Dermis blood vessel endothelial cell (primary cell): ENCODE data around the gene SCP2. TPM values are rescaled to one million over a fixed set of nuclear protein-coding genes. Genes with fewer than 3 reads are reported as not detected.

Source experiments
- DNase-seq: peaks from one replicate; pipeline ENCODE4 v3.0.0; 2010
- total RNA-seq: library from RNA; depleted of rRNA; stranded (reverse); fragments of >200 nt; gene quantifications from 2 replicates; pipeline ENCODE4 v1.2.3, GENCODE V29; 2014

The SCP2 gene, protein sequence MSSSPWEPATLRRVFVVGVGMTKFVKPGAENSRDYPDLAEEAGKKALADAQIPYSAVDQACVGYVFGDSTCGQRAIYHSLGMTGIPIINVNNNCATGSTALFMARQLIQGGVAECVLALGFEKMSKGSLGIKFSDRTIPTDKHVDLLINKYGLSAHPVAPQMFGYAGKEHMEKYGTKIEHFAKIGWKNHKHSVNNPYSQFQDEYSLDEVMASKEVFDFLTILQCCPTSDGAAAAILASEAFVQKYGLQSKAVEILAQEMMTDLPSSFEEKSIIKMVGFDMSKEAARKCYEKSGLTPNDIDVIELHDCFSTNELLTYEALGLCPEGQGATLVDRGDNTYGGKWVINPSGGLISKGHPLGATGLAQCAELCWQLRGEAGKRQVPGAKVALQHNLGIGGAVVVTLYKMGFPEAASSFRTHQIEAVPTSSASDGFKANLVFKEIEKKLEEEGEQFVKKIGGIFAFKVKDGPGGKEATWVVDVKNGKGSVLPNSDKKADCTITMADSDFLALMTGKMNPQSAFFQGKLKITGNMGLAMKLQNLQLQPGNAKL
- 159 and 185 TPM in 2 replicates for total RNA-seq

DNA sequence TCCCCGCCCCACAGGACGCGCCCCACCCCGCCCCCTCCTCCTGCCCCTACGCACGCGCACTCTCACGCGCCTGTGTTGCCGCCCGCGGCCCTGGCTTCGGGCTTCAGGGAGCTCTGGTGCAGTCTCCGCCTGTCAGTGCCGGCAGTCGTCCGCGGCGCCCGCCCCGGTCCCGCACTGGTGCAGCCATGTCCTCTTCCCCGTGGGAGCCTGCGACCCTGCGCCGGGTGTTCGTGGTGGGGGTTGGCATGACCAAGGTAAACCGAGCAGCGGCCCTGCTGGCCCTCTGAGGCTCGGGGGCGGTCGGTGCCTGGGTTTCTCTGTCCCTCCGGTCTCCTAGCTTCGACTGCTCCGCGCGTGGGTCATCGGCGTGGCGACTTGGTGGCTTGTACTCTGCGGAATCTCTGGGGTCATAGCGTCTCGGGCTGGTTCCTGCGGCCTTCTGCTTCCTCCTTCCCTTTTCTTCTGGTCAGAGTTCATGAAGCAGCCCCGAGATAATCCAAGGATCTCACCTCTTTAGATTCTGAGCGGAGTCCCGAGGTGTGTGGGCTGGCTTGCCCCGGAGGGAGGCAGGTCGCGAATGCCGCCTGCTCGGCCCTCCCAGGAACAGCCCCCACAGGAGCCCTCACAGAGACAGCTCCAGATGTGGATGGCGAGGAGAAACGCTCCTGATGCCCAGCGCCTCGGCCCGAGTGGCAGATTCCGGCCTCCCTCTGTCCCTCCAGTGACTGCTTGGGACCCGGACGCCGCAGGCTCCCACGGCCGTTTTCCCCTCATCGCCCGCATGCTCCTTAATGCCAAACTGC, at the start of gene SCP2:
Gene SCP2 (plus strand): TSS at position 65 of the 803 bp plus-strand sequence. CDS start 121 bp downstream, at position 186.
- DNase-seq, result peak; percentile 74

DNA sequence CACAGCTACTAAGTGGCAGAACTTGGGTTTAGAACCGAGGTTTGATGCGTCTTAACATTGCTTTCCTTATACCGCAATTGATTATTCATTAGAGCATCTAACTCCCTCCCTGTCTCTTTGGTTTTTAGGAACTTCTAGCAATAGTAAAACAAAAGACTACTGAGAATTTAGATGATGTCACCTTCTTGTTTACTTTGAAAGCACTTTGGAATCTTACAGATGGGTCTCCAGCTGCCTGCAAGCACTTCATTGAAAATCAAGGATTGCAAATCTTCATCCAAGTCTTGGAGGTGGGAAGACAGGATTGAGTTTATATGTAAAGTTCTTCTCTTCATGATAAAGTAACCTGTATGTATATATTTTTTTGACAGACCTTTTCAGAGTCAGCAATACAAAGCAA, 49.5 kb upstream of the SCP2 start:
- no peak for DNase-seq

DNA sequence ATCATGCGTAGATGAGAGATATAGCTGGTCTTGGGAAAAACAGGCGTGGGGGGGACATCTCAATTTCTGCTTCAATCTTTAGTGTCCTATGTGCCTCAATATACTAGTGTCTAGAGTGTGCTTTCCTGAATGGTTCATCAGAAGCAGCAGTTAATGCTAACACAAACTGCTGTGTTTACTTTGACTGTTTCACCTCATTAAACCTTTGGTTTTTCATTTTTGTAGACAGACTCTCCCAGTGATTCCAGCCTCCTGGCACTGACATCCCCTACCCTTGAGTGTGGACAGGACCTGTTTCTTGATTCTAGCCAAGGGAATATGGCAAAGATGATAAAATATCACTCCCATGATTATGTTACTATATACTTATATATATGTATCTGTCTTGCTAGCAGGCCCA, 46.9 kb upstream of the SCP2 start:
- DNase-seq, result no peak

DNA sequence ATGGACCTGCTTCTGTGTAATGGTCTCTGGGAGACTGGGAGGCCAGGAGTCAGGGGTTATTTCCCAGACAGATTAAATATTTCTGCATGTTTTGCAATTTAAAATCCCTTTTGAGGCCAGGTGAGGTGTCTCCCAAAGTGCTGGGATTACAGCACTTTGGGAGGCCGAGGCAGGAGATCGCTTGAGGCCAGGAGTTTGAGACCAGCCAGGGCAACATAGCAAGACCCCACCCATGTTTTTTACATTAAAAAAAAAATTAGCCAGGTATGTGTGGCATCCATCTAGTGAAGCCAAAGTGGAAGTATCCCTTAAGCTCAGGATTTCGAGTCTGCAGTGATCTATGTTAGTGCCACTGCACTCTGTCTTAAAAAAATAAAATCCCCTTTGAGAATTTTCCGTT, 39.6 kb upstream of the SCP2 start:
- DNase-seq, result no peak

DNA sequence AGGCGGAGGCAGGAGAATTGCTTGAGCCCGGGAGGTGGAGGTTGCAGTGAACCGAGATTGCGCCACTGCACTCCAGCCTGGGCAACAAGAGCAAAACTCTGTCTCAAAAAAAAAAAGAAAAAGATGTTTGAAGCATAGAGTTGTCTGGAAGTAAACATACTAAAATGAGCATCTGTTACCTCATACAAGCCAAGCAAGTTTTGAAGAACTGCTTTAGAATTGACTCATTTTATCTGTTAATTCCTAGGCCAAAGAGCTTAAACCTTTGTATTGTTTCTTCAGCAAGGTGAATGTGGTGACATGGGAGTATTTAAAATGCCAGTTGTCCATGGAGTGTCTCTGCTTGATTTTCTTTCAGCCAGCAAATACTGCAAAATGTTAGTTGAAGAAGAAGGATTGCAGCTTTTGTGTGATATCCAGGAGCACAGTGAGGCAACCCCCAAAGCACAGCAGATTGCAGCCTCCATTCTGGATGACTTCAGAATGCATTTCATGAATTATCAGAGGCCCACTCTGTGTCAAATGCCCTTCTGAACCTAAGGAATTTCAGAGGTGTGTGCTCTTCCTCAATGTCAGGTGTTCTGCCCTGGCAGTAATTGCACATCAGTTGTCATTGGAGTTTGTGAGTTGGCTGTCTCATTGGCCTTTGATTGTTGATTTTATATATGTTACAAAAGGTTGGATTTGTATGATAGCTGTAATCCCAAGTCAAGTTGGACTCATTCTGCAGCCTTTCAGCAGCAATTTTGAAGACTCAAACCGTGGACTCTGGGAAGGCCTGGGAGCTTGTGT, 34.5 kb upstream of the SCP2 start:
- no peak for DNase-seq

DNA sequence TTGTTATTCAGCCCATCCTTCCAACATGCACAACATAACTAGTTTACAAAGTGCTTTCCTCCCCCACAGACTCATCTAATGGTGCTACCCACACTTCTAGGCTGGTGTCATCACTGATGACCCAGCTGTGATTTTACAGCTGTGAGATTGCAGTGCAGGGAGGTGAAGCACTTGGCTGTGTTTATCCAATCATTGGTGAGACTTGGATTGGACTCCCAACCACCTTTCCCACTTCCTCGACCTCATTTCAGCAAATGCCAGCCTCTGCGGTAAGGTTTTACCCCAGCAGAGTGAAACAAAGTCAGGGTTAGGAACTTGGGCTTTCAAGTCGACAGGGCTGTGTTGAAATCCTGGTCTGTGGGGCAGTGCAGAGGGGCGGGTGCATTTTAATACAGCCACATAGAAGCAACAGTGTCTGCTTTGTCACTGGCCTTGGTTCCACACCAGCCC, 27.6 kb upstream of the SCP2 start:
- no peak for DNase-seq

DNA sequence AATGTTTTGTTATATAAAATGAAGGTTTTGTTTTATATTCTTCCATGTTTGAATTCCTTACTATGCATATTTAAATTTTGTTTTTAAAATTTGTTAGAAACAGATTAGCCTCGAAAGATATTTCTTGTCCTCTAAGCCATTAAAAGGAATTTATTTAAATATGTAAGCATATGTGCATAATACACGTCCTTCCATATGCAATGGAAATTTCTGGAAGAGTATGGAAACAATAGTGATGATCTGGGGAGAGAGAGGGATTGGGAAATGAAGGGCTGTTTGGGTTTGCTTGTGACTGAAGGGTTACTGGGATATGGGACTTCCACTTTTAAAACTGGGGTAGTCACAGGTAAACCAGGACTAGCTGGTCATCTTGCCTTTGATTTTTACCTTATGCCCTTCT, 26.7 kb upstream of the SCP2 start:
- no peak for DNase-seq

DNA sequence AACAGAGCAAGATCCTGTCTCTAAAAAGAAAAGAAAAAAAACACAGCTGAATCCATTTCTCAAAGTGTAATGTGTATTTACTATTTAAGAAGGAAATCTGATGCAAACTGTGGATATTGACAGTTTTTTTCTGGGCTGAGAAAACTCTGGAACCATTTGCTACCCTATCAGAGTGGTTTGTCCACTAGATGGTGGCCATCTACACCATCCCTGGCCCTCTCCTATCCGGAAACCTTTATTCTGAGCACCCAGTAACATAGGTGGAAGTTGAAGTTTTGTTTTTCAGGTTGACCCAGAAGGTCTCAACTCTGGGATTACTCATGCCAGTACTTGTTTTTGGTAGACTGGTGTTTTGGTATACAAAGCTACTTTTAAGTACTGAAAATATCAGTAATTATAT, 25.7 kb upstream of the SCP2 start:
- no peak for DNase-seq

DNA sequence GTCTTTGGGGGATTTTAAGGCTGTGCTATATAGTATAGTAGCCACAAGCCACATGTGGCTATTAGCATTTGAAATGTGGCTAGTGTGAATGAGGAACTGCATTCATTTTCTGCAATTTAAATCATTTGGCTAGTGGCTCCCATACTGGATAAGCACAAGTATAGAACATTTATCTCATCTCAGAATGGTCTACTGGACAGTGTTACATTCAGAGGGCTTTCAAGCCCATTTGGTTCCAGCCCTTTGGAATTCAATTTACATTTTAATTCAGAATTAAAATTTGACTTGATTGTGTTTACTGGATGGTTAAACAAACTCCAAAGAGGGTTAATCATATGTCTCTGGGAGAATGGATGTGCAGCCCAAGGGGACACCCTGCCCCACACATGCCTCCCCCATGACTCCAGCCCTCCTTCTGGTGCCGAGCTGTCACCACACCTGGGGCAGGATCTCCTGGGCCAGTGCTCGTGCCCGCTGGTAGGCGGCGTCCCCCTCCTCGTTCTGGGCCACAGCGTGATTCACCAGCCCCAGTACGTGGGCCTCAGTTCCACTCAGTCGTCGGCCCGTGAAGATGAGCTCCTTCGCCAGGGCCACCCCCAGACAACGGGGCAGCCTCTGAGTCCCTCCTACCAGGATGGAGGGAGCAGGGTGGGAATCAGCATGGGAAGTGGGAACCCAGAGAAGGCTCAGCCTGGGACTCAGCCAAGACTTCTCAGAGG, 22.7 kb upstream of the SCP2 start:
- DNase-seq, result no peak

DNA sequence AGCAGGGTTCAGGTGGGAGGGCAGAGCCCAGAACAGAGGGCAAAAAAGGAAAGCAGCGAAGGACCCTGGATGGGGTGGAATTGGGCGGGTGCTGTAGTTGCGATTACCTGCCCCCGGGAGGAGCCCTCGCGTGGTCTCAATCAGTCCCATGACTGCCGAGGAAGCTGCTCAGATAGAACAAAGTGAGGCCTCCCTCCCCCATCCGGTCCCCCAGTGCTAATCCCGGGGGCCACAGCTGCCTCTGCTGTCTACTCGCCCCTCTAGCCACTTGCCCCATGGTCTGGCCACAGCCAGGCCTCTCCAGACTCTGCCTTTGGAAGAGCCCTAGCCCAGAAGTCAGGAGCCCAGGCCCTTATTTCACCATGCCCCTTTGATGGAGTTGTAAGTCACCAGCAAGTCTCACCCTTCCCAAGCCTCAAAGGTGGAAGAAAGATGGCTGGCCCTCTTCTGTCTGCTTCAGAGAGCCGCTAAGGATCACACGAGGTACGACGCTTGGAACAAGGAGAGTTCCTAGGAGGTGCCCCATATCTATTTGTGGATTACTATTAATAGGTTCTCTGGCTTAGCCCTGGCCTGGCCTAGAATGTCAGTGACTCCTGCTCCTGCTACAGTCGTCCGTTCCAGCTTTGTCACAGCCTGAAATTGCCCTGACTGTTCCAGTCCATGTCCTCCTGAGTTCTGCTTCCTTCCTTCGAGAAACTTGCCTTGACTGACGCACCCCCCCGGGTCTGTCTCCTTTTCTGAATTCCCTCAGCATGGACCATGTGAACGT, 22.0 kb upstream of the SCP2 start:
- peak; percentile 49 for DNase-seq

DNA sequence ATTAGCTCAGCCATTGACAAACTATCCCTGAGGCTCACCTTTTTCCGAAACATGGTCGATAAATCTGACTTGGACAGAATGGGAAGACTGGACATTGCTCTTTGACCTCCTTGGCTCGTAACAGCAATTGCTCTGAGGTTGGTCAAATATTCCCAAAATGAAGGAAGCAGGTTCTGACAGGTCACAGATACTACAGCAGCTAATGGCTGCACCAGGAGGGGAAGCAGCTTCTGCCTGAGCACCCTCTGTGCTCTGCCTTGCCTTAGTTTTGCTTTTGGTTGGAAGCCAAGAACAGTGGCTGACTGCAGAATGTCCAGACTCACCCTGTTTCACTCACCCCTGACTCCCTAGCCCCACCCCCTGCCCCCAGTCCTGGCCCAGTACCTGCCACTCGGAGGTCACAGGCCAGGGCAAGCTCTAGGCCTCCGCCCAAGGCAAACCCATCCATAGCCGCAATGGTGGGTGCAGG, 20.9 kb upstream of the SCP2 start:
- no peak for DNase-seq

DNA sequence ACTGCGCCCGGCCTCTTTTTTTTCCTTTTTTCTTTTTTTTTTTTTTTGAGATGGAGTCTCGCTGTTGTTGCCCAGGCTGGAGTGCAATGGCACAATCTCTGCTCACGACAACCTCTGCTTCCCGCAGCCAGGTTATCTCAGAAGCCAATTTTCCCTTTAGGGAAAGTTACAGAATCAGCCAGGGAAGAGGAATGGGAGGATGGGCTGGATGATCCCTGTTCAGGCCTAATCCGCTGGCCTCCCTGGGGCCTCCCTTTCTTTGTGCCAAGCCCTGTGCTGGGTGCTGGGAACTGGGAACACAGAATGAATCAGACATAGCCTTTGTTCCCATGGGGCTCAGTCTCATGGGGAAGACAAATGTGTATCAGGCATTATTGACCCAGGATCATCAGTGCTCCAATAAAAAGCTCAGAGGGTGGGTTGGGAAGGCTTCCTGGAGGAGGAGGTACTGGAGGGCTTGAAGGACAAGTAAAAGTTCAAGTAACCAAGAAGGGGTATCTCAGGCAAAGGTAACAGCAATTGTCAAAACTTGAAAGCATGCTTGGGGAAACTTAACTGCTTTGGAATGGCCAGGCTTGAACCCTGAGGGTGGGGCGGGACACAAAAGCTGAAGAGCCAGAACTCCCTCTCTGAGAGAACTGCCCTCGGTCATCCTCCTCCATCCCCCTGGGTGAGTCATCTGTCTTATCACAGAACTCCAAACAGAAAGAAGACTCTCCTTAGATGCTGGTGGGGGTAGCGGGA, 19.8 kb upstream of the SCP2 start:
- no peak for DNase-seq

DNA sequence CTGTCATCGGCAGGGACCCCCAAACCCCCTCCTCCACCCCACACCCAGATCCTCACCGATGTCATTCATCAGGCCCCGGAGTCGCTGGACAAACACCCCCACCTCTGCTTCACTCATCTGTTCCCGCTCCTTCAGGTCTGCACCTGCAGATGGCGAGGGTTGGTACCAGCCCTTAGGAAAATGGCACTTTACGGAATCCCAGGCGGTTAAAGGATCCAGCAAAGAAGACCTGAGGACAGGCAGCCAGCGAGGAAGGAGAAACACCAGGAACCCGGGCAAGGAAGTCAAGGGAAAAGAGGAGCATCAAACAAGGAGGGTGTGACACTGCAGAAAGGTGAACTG, 19.3 kb upstream of the SCP2 start:
- no peak for DNase-seq

DNA sequence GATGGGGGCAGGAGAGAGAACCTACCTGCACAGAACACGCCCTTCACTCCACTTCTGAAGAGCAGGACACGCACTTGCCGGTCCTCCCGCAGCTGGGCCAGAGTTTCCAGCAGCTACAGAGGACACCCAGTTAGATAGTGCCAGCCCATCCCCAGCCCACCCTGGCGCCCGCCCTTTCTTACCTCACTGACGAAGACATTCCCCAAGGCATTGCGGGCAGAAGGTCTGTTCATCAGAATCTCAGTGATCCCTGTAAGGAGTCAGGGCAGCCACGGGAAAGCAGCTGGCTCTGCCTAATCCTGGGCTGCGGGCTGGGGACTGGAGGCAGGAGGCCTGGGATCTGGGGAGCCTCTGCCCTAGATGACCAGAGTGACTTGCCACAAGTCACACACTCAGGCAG, 15.5 kb upstream of the SCP2 start:
- no peak for DNase-seq

DNA sequence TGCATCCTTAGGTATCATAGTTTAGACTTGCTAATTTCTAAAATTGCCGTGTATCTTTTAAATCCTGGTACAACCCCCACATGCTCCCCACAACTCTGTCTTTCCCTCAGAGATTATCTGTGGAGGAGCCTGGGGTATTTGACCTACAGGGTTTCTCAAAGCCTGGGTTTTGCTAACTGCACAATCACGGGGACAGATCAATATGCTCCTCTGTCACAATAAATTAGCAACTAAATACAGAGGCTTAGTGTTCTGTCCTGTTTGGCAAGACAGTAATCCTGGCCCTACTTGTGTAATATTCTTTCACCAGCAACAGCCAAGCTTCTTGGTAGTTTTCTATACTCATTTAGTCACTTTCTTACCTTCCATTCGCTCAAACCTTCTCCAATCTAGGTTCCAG, 14.1 kb upstream of the SCP2 start:
- no peak for DNase-seq

DNA sequence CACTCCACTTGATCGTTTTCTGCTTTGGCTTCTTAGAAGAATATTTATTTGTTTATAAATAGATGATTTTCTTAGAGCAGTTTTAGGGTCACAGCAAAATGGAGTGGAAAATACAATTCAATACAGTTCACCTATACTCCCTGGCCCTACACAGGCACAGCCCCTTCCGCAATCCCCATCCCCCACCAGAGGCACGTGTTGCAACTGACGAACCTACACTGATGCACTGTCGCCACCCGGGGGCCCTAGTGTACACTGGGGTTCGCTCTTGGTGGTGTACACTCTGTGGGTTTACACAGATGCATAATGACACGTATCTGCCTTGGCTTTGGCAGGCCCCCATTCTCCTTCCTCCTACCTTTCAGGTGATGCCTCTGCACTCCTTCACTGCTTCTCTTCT, 13.5 kb upstream of the SCP2 start:
- no peak for DNase-seq

DNA sequence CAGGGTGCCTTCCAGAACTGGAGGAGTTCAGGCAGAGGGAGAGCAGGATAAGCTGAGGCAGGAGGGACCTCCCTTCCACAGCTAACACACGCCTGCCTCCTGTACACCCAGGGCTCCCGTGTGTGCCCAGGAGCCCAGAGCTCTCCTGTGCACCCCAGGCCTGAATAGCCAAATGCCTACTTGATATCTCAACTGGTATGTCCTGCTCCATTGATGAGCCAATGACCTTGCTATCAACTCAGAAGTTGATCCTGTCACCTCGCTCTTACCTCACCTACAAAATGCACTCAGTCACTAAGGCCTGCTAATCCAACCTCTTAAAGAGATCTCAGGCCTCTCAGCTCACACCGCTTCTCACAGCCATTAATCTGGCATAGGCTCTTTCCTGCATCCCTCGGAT, 12.6 kb upstream of the SCP2 start:
- no peak for DNase-seq

DNA sequence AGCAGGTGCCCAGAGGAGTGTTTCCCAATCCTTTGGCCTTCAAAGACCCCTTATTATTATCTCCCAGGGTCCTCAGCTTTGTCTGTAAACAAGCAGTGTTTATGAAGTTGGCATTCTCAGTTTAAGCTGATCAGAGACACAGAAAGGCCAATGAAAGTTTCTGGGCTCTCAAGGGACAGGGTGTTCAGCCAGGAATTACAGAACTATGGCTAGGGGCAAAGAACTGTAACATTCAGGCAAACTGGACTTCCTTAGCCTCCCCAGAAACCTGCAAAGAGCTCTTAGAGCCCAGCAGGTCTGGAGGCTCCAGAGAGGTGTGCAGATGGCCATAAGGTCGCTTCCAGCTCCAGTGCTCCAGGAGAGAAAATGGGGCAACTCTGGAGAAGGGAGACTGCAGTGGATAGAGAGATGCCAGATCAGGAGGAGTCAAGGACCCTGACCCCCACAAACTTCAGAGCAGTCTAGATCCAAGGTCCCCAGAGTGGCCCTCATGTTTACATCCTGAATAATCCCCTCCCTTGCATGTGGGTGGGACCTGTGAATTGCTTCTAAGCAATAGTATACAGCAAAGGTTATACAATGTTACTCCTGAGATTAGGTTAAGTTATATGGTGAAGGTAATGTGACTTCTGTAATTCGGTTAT, 11.7 kb upstream of the SCP2 start:
- no peak for DNase-seq

DNA sequence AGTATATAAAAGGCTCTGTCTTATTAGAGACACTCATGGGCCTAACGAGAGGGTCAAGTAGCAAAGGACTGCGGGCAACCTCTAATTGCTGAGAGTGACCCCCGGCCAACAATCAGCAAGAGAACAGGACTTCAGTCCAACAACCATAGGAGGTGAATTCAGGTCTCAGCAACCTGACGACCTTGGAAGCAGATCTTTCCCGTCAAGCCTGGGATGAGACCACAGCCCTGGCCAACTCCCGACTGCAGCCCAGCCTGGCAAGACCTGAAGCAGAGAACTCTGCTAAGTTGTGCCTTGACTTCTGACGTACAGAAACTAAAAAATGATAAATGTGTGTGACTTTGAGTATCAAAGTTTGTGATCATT, 11.2 kb upstream of the SCP2 start:
- no peak for DNase-seq
